Epithelial cell of proximal tubule (primary cell): ENCODE measurements around the gene CDH23. TPM values are rescaled to one million over a fixed set of nuclear protein-coding genes. Genes with fewer than 3 reads are reported as not detected.

Experiments used
- DNase-seq: peaks from one replicate; pipeline ENCODE4 v3.0.0-alpha.2; 2011; ENCODE audit warnings: low read depth
- H3K4me3 ChIP-seq: 2 replicates; pipeline ENCODE4 v1.5.1; 2011; ENCODE audit warnings: low read depth, mild to moderate bottlenecking, low read length
- CTCF ChIP-seq: conservative IDR thresholded peaks from 2 replicates; pipeline ENCODE4 v1.5.1; 2012; ENCODE audit warnings: low read depth, mild to moderate bottlenecking, low read length
- total RNA-seq: library from RNA; depleted of rRNA; stranded (reverse); fragments of >200 nt; gene quantifications from 2 replicates; pipeline ENCODE4 v1.2.3, GENCODE V29; 2015

The CDH23 gene
- total RNA-seq, 1 donor from 2014 or later: under 0.01 TPM

- no peak overlapping the region for H3K4me3 ChIP-seq
- DNase-seq: no peak
- no peak for TF ChIP-seq CTCF
These were observed 28.5 kb upstream of the CDH23 start for GRCh38 chr10:71368176-71368575.

DNA sequence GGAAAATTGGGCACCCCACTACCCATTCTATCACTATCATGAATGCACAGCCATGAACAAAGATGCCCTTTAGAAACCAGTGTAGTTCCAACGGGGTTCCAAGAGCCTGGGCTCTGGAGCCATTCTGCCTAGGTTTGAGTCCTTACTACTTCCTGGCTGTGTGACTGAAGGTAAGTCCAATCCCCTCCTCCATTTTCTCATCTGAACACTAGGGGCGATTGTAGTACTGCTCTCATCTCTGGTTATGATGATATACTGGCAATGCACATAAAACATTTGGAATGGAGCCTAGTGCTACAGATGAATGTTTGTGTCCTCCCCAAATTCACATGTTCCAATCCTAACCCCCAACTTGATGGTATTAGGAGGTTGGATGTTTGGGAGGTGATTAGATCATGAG, 28.1 kb upstream of the CDH23 start:
- H3K4me3 ChIP-seq: no peak overlapping the region
- TF ChIP-seq CTCF: no peak
- no peak for DNase-seq

DNA sequence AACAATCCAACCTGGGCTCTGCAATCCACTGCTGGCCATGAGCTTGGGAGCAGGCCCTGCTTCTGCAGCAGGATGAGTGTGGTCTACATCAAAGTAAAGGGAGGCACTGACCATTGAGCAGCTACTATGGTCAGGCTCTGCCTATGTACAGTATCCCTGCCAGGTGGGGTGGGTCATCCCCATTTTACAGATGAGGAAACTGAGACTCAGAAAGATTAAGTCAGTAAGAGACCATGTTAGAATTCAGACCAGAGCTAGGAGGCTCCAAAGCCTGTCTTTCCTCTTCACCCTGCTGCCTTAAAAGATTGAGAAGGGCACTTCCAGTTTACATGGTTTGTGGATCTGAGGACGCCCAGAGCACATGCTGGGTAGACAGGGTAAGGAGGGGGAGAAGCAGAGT, 27.1 kb upstream of the CDH23 start:
- DNase-seq: no peak
- no peak for TF ChIP-seq CTCF
- H3K4me3 ChIP-seq: no peak overlapping the region

GRCh38 chr10:71370031-71370430, 26.7 kb upstream of the CDH23 start:
- no peak overlapping the region for H3K4me3 ChIP-seq
- no peak for TF ChIP-seq CTCF
- DNase-seq: no peak

DNA sequence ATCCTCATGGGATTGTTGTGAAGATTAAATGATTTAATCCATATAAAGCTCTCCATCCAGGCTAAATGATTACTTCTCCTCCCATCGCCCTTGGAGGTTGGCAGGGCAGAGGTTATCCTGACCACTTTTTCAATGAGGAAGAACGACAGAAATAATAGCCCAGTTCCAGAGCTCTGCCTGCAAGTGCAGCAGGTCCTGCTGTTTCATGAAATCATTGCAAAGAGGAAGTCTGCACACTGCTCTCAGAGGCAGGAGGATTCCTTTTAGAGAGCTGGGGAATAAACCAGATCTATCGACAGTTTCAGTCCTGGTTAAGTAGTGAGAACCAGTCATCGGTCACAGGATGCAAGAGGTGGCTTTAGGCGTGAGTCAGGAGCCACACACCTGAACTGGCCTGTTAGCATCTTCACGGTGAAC, 25.0 kb upstream of the CDH23 start:
- DNase-seq: no peak
- TF ChIP-seq CTCF: no peak
- no peak overlapping the region for H3K4me3 ChIP-seq

DNA sequence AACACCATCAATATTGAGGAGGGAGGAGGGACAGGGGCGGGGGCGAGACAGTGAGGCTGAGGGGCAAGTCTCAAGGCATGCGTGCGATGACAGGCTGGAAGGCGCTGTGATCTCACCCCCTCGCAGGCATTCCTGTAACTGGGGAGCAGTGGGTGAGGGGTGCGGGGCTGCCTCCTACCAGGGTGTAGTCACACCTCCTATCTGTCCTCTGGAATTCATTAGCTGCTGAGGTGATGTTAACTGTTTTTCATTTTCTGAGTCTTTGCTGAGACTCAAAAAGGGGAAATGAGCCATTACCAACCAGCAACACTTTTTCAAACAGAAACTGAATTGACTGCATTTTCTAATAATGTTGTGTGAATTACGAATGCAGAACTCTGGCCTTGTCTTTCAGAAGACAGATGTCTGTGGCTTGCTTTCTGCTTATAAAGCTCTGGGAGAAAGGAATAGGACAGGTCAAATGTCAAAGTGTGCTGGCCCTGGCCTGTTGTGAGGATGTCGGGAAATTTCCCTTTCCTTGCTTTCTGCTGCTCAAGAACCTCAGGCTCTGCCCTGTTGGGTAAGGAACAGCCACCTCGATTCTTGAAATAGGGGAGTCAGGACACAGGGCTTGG, 23.7 kb upstream of the CDH23 start:
- no peak overlapping the region for H3K4me3 ChIP-seq
- no peak for TF ChIP-seq CTCF
- no peak for DNase-seq

GRCh38 chr10:71374481-71375233, 22.1 kb upstream of the CDH23 start:
- TF ChIP-seq CTCF: no peak
- DNase-seq: no peak
- H3K4me3 ChIP-seq: no peak overlapping the region
